ENCODE measurements around the gene ESYT3. TPM values are rescaled to one million over a fixed set of nuclear protein-coding genes. Genes with fewer than 3 reads are reported as not detected.

ESYT3 gene
- total and polyA plus RNA-seq, 2 of the 8 experiments (the other 6 are each of a cell fraction or from before 2014, with no cell fraction given): 4.4 to 7.3 TPM

- no peak for TF ChIP-seq SP2 (IDR thresholded peaks at IDR 0.05; ENCODE audit: low read length)
- TF ChIP-seq RBBP5 (IDR thresholded peaks at IDR 0.05; ENCODE audit: borderline replicate concordance, low read depth, low read length): no peak
- no peak for TF ChIP-seq SIRT6 (IDR thresholded peaks at IDR 0.05; ENCODE audit: low read length)
Observed at GRCh38 chr3:138468886-138469285, 34.5 kb downstream of the ESYT3 start (continued).

Data from H1 (cell line).